GM23338 (cell line): ENCODE results near the gene GPR35. TPM values are rescaled to one million over a fixed set of nuclear protein-coding genes. Genes with fewer than 3 reads are reported as not detected.

Experiments used
- ATAC-seq: fragments of 200-7000 bp; cut with Tn5 transposase; 3 replicates; pipeline ENCODE4 v1.9.1; 2020
- DNase-seq: peaks from one replicate; pipeline ENCODE4 v3.0.0-alpha.2; 2015; ENCODE audit warnings: low spot score
- H2AFZ ChIP-seq: fragments of 200-600 bp; sonication (generic); 2 replicates; pipeline ENCODE4 v1.8.0; 2016; ENCODE audit warnings: antibody characterized with exemption, mild to moderate bottlenecking, moderate library complexity
- H3F3A ChIP-seq: fragments of 200-600 bp; sonication (generic); replicated peaks from 2 replicates; pipeline ENCODE4 v1.8.0; 2017; ENCODE audit warnings: antibody characterized with exemption, mixed run types, low read depth
- H3K27ac ChIP-seq: fragments of 200-600 bp; sonication (generic); 2 replicates; pipeline ENCODE4 v1.6.1; 2016; ENCODE audit warnings: low read depth
- H3K27me3 ChIP-seq: fragments of 200-600 bp; sonication (generic); 2 replicates; pipeline ENCODE4 v1.8.0; 2016; ENCODE audit warnings: mild to moderate bottlenecking, mixed run types, moderate library complexity; ENCODE audit not compliant: insufficient read depth
- H3K36me3 ChIP-seq: fragments of 200-600 bp; sonication (generic); 2 replicates; pipeline ENCODE4 v1.8.0; 2016; ENCODE audit warnings: mild to moderate bottlenecking; ENCODE audit not compliant: insufficient read depth
- H3K4me1 ChIP-seq: fragments of 200-600 bp; sonication (generic); 2 replicates; pipeline ENCODE4 v1.8.0; 2016; ENCODE audit warnings: mild to moderate bottlenecking, moderate library complexity; ENCODE audit not compliant: insufficient read depth
- H3K4me2 ChIP-seq: fragments of 200-600 bp; sonication (generic); 2 replicates; pipeline ENCODE4 v1.7.1; 2017; ENCODE audit warnings: mixed run types
- H3K4me3 ChIP-seq: fragments of 200-600 bp; sonication (generic); 2 replicates; pipeline ENCODE4 v1.6.1; 2016; ENCODE audit warnings: mixed run types
- H3K79me2 ChIP-seq: fragments of 200-600 bp; sonication (generic); replicated peaks from 2 replicates; pipeline ENCODE4 v1.8.0; 2017; ENCODE audit warnings: mild to moderate bottlenecking; ENCODE audit not compliant: insufficient read depth
- H3K9me2 ChIP-seq: fragments of 200-600 bp; sonication (generic); 2 replicates; pipeline ENCODE4 v1.8.0; 2017; ENCODE audit not compliant: insufficient read depth
- H4K20me1 ChIP-seq: fragments of 200-600 bp; sonication (generic); replicated peaks from 2 replicates; pipeline ENCODE4 v1.8.0; 2017; ENCODE audit warnings: mild to moderate bottlenecking; ENCODE audit not compliant: insufficient read depth
- H3K27ac Mint-ChIP-seq: 2 replicates; pipeline ENCODE4 v1.8.0; 2020; ENCODE audit warnings: inconsistent platforms, mild to moderate bottlenecking, moderate library complexity, mixed read lengths
- H3K27me3 Mint-ChIP-seq: 3 replicates; pipeline ENCODE4 v1.8.0; 2022; ENCODE audit warnings: low read depth, mild to moderate bottlenecking, moderate library complexity, mixed read lengths, inconsistent platforms; ENCODE audit not compliant: insufficient read depth, poor library complexity
- H3K36me3 Mint-ChIP-seq: 3 replicates; pipeline ENCODE4 v1.8.0; 2021; ENCODE audit warnings: low read depth, mild to moderate bottlenecking, inconsistent platforms, moderate library complexity, mixed read lengths
- H3K4me1 Mint-ChIP-seq: 3 replicates; pipeline ENCODE4 v1.8.0; 2020; ENCODE audit warnings: mild to moderate bottlenecking, inconsistent platforms, mixed read lengths
- H3K4me3 Mint-ChIP-seq: 3 replicates; pipeline ENCODE4 v1.8.0; 2021; ENCODE audit warnings: moderate library complexity, mild to moderate bottlenecking, inconsistent platforms, mixed read lengths
- H3K9me3 Mint-ChIP-seq: 3 replicates; pipeline ENCODE4 v1.8.0; 2020; ENCODE audit warnings: moderate library complexity, mild to moderate bottlenecking, inconsistent platforms, mixed read lengths
- EZH2 ChIP-seq: fragments of 200-600 bp; sonication (generic); IDR thresholded peaks from one replicate; pipeline ENCODE4 v1.8.0; 2017; ENCODE audit warnings: antibody characterized with exemption, mild to moderate bottlenecking, low read depth; ENCODE audit not compliant: unreplicated experiment
- ZNF114 ChIP-seq: fragments of 250-450 bp; sonication (Bioruptor Pico); IDR thresholded peaks from 2 replicates; pipeline ENCODE4 v1.5.0; 2020; ENCODE audit warnings: mild to moderate bottlenecking, moderate library complexity
- ZNF331 ChIP-seq: fragments of 250-450 bp; sonication (Bioruptor Pico); IDR thresholded peaks from 2 replicates; pipeline ENCODE4 v1.5.0; 2020; ENCODE audit warnings: low read depth, mild to moderate bottlenecking, moderate library complexity
- polyA plus RNA-seq: library from polyadenylated mRNA; unstranded; fragments of >200 nt; fragmentation: Nextera tagmentation; extraction: Ambion mirVana; gene quantifications from 2 replicates; pipeline ENCODE4 v1.2.1, GENCODE V29; 2016
- total RNA-seq: library from RNA; depleted of rRNA; stranded (reverse); fragments of >200 nt; shearing (Covaris generic); gene quantifications from 2 replicates; pipeline ENCODE4 v1.2.3, GENCODE V29; 2014
- TF ChIP-seq, protein P1 (sequence below), 2 experiments: fragments of 200-600 bp in 1 of 2; sonication (generic) in 1 of 2; conservative IDR thresholded peaks; 2 replicates each; pipeline versions ENCODE4 v1.5.1 to v1.6.1; 2016 to 2017; ENCODE audit warnings: antibody characterized with exemption in 2 of 2, low read depth in 2 of 2, mild to moderate bottlenecking in 2 of 2, moderate library complexity in 1 of 2
- TF ChIP-seq, protein P2 (sequence below): IDR thresholded peaks from 2 replicates; pipeline ENCODE4 v1.6.1; 2016; ENCODE audit warnings: antibody characterized with exemption
- TF ChIP-seq, protein P3 (sequence below): fragments of 250-450 bp; sonication (Bioruptor Pico); IDR thresholded peaks from 2 replicates; pipeline ENCODE4 v1.5.0; 2020; ENCODE audit warnings: mild to moderate bottlenecking, moderate library complexity

The GPR35 gene
- total and polyA plus RNA-seq, 2 experiments from 2014 or later, result not detected

DNA sequence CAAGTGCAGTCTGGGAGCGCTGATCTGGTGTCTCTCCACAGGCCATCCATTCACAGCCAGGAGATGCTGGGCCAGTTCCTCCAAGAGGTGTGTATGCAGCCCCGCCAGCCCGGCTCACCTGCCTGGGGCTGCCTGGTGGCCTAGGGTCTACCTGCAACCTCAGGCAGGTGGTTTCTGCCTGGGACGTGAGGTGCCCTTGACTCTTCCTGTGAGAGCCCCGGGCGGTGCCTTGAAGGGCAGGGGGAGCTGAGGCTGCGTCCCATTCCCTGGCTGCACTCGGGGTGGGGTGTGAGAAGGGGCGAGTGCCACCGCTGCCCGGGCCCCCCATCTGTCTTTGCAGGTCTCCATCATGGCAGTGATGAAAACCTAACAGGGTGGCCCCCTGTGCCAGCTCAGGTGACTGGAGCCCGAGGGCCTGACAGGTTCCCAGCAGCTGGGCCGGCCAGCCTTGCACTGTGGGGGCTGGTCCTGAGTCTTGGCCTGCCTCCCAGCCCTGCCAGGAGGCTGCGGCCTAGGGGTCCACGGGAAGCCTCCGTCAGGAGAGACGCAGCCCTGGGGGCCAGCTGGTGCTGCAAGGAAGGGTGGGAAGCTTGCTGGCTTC lies 26.9 kb upstream of the GPR35 start (continued):
- TF ChIP-seq, protein P1, sequence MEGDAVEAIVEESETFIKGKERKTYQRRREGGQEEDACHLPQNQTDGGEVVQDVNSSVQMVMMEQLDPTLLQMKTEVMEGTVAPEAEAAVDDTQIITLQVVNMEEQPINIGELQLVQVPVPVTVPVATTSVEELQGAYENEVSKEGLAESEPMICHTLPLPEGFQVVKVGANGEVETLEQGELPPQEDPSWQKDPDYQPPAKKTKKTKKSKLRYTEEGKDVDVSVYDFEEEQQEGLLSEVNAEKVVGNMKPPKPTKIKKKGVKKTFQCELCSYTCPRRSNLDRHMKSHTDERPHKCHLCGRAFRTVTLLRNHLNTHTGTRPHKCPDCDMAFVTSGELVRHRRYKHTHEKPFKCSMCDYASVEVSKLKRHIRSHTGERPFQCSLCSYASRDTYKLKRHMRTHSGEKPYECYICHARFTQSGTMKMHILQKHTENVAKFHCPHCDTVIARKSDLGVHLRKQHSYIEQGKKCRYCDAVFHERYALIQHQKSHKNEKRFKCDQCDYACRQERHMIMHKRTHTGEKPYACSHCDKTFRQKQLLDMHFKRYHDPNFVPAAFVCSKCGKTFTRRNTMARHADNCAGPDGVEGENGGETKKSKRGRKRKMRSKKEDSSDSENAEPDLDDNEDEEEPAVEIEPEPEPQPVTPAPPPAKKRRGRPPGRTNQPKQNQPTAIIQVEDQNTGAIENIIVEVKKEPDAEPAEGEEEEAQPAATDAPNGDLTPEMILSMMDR (conservative IDR thresholded peaks at IDR 0.05; ENCODE audit: low read depth in 2 of 2), result no peak
- TF ChIP-seq, protein P2, sequence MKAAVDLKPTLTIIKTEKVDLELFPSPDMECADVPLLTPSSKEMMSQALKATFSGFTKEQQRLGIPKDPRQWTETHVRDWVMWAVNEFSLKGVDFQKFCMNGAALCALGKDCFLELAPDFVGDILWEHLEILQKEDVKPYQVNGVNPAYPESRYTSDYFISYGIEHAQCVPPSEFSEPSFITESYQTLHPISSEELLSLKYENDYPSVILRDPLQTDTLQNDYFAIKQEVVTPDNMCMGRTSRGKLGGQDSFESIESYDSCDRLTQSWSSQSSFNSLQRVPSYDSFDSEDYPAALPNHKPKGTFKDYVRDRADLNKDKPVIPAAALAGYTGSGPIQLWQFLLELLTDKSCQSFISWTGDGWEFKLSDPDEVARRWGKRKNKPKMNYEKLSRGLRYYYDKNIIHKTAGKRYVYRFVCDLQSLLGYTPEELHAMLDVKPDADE, result no peak
- TF ChIP-seq ZNF114 (CRISPR knock-in tag) (no peak), ZNF331 (CRISPR knock-in tag) (no peak)

DNA sequence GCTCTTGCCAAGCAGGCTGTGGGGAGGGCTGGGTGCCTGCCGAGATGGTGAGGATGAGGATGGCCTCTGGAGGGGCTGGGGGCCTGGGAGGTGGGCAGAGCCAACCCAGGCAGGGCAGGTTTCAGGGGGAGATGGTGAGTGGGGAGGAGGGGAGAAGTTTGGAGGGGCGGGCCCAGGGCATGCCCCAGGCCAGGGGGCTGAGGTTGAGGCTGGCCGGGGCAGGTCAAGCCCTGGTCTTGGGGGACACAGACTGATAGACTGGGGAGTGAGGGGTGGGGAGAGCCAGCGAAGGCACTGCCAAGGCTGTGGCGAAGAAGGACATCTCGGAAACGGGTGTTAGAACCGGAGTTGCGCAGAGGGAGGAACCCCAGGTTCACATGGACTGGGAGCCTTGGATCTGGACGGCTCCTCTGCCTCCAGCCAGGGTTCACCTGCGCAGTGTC lies 26.1 kb upstream of the GPR35 start:
- Histone ChIP-seq H3F3A (no peaks in the 10 kb centered on the region), H3K4me3 (no peak overlapping the region), H3K36me3 (no peaks in the 10 kb centered on the region), H4K20me1 (no peaks in the 10 kb centered on the region; the same call in none of the 2 replicates), H3K27ac (no peak overlapping the region), H3K4me2 (no peak overlapping the region), H2AFZ (no peak overlapping the region), H3K9me2 (no peaks in the 10 kb centered on the region), H3K79me2 (no peaks in the 10 kb centered on the region), H3K4me1 (no peaks in the 10 kb centered on the region), H3K27me3 (no peaks in the 10 kb centered on the region)
- ATAC-seq, result no peak
- H3K36me3 Mint-ChIP-seq, result peaks cover 2% of the 10 kb centered on the region; the same call in 1 of the 3 replicates
- peaks cover 3% of the 10 kb centered on the region for H3K27me3 Mint-ChIP-seq
- no peaks in the 10 kb centered on the region; the same call in 2 of the 3 replicates for H3K4me1 Mint-ChIP-seq
- no peak overlapping the region for H3K27ac Mint-ChIP-seq
- no peak for DNase-seq
- no peaks in the 10 kb centered on the region for H3K9me3 Mint-ChIP-seq
- no peak overlapping the region for H3K4me3 Mint-ChIP-seq
- TF ChIP-seq, protein P2, result no peak
- TF ChIP-seq EZH2, result no peak
- TF ChIP-seq, protein P1 (conservative IDR thresholded peaks at IDR 0.05; ENCODE audit: low read depth in 2 of 2), result no peak
- TF ChIP-seq, protein P3, sequence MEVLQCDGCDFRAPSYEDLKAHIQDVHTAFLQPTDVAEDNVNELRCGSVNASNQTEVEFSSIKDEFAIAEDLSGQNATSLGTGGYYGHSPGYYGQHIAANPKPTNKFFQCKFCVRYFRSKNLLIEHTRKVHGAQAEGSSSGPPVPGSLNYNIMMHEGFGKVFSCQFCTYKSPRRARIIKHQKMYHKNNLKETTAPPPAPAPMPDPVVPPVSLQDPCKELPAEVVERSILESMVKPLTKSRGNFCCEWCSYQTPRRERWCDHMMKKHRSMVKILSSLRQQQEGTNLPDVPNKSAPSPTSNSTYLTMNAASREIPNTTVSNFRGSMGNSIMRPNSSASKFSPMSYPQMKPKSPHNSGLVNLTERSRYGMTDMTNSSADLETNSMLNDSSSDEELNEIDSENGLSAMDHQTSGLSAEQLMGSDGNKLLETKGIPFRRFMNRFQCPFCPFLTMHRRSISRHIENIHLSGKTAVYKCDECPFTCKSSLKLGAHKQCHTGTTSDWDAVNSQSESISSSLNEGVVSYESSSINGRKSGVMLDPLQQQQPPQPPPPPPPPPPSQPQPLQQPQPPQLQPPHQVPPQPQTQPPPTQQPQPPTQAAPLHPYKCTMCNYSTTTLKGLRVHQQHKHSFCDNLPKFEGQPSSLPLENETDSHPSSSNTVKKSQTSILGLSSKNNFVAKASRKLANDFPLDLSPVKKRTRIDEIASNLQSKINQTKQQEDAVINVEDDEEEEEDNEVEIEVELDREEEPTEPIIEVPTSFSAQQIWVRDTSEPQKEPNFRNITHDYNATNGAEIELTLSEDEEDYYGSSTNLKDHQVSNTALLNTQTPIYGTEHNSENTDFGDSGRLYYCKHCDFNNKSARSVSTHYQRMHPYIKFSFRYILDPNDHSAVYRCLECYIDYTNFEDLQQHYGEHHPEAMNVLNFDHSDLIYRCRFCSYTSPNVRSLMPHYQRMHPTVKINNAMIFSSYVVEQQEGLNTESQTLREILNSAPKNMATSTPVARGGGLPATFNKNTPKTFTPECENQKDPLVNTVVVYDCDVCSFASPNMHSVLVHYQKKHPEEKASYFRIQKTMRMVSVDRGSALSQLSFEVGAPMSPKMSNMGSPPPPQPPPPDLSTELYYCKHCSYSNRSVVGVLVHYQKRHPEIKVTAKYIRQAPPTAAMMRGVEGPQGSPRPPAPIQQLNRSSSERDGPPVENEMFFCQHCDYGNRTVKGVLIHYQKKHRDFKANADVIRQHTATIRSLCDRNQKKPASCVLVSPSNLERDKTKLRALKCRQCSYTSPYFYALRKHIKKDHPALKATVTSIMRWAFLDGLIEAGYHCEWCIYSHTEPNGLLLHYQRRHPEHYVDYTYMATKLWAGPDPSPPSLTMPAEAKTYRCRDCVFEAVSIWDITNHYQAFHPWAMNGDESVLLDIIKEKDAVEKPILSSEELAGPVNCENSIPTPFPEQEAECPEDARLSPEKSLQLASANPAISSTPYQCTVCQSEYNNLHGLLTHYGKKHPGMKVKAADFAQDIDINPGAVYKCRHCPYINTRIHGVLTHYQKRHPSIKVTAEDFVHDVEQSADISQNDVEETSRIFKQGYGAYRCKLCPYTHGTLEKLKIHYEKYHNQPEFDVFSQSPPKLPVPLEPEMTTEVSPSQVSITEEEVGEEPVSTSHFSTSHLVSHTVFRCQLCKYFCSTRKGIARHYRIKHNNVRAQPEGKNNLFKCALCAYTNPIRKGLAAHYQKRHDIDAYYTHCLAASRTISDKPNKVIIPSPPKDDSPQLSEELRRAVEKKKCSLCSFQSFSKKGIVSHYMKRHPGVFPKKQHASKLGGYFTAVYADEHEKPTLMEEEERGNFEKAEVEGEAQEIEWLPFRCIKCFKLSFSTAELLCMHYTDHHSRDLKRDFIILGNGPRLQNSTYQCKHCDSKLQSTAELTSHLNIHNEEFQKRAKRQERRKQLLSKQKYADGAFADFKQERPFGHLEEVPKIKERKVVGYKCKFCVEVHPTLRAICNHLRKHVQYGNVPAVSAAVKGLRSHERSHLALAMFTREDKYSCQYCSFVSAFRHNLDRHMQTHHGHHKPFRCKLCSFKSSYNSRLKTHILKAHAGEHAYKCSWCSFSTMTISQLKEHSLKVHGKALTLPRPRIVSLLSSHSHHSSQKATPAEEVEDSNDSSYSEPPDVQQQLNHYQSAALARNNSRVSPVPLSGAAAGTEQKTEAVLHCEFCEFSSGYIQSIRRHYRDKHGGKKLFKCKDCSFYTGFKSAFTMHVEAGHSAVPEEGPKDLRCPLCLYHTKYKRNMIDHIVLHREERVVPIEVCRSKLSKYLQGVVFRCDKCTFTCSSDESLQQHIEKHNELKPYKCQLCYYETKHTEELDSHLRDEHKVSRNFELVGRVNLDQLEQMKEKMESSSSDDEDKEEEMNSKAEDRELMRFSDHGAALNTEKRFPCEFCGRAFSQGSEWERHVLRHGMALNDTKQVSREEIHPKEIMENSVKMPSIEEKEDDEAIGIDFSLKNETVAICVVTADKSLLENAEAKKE (CRISPR knock-in tag), result no peak
